ENCODE data around the gene ZIC4. TPM values are rescaled to one million over a fixed set of nuclear protein-coding genes. Genes with fewer than 3 reads are reported as not detected.

Gene ZIC4
- total RNA-seq, 1 donor from 2014 or later: 6.1 TPM

DNA sequence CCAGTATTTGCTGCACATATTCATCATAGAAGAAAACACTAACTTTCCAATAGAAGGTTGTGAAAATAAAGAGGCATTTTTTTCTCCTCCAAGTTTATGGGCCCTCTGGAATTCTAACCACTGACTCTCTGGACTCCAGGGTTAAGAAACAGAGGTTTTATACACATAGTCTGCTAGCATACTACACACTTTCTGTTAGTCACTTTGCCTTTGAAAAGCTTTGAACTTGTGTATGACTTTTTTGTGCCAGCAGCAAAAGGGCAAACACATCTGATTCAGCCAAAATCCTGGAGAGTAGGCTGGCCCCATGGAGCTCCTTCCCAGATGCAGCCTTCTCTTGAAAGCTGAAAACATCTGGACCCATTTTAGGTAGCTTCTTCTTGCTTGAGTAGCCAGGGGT, 6.2 kb downstream of the ZIC4 start:
- Mint-ChIP-seq H3K36me3 (ENCODE audit: low read depth) (peaks cover 16% of the 10 kb centered on the region), H3K27ac (ENCODE audit: unreplicated experiment) (no peak overlapping the region), H3K4me1 (peaks cover 50% of the 10 kb centered on the region), H3K9me3 (peaks cover 7% of the 10 kb centered on the region), H3K4me3 (no peak overlapping the region), H3K27me3 (ENCODE audit: low read depth) (peaks cover 100% of the 10 kb centered on the region)
- no peak for TF ChIP-seq CTCF (conservative IDR thresholded peaks at IDR 0.05)
- DNase-seq (ENCODE audit: low read depth, low spot score): no peak

GRCh38 chr3:147398813-147399534, 7.4 kb downstream of the ZIC4 start:
- H3K27me3 Mint-ChIP-seq (ENCODE audit: low read depth): peaks cover 100% of the 10 kb centered on the region
- DNase-seq (ENCODE audit: low read depth, low spot score): no peak
- H3K9me3 Mint-ChIP-seq: peaks cover 7% of the 10 kb centered on the region
- TF ChIP-seq CTCF (conservative IDR thresholded peaks at IDR 0.05): no peak
- peaks cover 16% of the 10 kb centered on the region for H3K36me3 Mint-ChIP-seq (ENCODE audit: low read depth)
- H3K4me1 Mint-ChIP-seq: peaks cover 53% of the 10 kb centered on the region
- peak overlapping the region; percentile 91 for H3K4me3 Mint-ChIP-seq
- no peak overlapping the region for H3K27ac Mint-ChIP-seq (ENCODE audit: unreplicated experiment)

DNA sequence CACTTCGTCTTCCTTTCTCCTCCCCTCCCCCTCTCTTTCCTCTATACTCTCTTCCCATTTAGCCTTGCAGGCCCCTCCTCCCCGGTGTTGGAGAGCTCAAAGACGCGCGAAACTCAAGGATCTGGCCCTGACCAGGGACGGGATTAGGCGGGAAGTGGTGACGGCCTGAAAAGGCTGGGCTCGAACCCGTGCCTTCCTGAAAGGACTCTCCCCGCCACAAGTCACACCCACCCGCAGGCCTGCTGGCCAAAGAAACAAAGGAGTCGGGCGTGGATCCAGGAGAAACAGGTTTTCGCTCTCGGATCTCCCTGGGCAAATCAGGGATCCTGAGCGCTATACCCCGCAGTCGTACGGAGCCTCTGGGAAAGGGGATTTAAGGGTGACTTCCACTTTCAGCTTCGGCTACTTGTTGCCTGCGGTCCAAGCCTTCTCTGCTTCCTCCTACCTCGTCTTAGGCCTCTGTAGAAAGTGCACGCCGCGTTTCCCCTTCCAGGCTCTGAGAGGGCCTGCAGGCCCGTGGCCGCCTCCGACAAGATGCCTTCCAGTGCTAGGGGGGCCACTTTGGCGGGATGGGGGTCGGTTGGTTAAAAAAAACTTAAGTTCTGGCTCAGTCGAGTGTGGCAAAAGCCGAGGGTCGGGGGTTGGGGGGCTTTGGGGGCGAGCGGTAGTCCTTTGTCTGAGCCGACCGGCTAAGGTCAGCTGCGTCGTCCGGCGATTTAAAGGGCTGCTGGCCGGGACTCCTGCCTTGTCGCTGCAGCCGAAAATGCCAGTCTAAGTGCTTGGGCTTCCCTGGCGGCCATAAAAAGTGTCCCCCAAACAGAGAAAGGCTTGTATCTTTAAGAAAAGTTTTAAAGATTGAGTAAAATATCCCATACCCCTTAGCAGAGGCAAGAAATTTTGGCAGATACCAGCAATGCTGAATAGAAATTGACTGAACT, 8.2 kb downstream of the ZIC4 start:
- Mint-ChIP-seq H3K4me3 (peak overlapping the region; percentile 91), H3K27me3 (ENCODE audit: low read depth) (peaks cover 100% of the 10 kb centered on the region), H3K27ac (ENCODE audit: unreplicated experiment) (peak overlapping the region; percentile 87), H3K9me3 (peaks cover 7% of the 10 kb centered on the region), H3K4me1 (peaks cover 58% of the 10 kb centered on the region), H3K36me3 (ENCODE audit: low read depth) (peaks cover 12% of the 10 kb centered on the region)
- no peak for TF ChIP-seq CTCF (conservative IDR thresholded peaks at IDR 0.05)
- DNase-seq (ENCODE audit: low read depth, low spot score): no peak

- Mint-ChIP-seq H3K4me3 (peak overlapping the region; percentile 91), H3K27me3 (ENCODE audit: low read depth) (peaks cover 100% of the 10 kb centered on the region), H3K36me3 (ENCODE audit: low read depth) (peaks cover 12% of the 10 kb centered on the region), H3K27ac (ENCODE audit: unreplicated experiment) (peak overlapping the region; percentile 87), H3K4me1 (peaks cover 66% of the 10 kb centered on the region), H3K9me3 (peaks cover 7% of the 10 kb centered on the region)
- no peak for TF ChIP-seq CTCF (conservative IDR thresholded peaks at IDR 0.05)
- DNase-seq (ENCODE audit: low read depth, low spot score): no peak
Measured at GRCh38 chr3:147397155-147397874, 9.0 kb downstream of the ZIC4 start.

DNA sequence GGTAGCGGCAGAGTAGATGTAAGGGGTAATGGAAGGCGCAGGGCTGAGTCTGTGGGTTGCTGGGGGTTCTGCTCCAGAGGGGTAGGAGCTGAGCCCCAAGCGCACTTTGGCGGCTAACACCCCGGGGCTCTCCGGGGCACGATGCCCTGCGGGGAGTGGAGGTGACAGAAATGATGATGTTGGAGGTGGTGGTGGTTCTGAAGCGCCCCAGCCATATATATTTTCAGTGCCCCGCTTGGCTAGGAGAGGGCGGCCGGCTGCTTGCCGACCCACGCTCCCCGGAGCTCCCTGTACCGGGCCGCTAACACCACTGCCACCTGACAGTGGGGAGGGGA, 9.7 kb downstream of the ZIC4 start:
- H3K4me1 Mint-ChIP-seq: peaks cover 71% of the 10 kb centered on the region
- H3K9me3 Mint-ChIP-seq: peaks cover 7% of the 10 kb centered on the region
- peak overlapping the region; percentile 84 for H3K27ac Mint-ChIP-seq (ENCODE audit: unreplicated experiment)
- peak overlapping the region; percentile 91 for H3K4me3 Mint-ChIP-seq
- peaks cover 100% of the 10 kb centered on the region for H3K27me3 Mint-ChIP-seq (ENCODE audit: low read depth)
- no peak for DNase-seq (ENCODE audit: low read depth, low spot score)
- no peak for TF ChIP-seq CTCF (conservative IDR thresholded peaks at IDR 0.05)
- peaks cover 14% of the 10 kb centered on the region for H3K36me3 Mint-ChIP-seq (ENCODE audit: low read depth)

Measured in neural crest cell (in vitro differentiated cells).